SK-N-SH treated with all-trans-retinoic acid at 6 μM for 48 hours (cell line): ENCODE measurements around the gene BFSP2.

Experiments used
- ATAC-seq: fragments of 200-7000 bp; cut with Tn5 transposase; 3 replicates; pipeline ENCODE4 v1.9.1; 2020; ENCODE audit warnings: mild to moderate bottlenecking, moderate library complexity
- ARNTL ChIP-seq: fragments of 450-650 bp; formaldehyde crosslinking; IDR thresholded peaks from 2 replicates; pipeline ENCODE4 v1.5.0; 2020; ENCODE audit warnings: low read depth, mild to moderate bottlenecking, moderate library complexity, borderline replicate concordance
- BACH2 ChIP-seq: fragments of 250-450 bp; sonication (Bioruptor Pico); IDR thresholded peaks from 2 replicates; pipeline ENCODE4 v1.9.0; 2021; ENCODE audit warnings: mild to moderate bottlenecking, borderline replicate concordance
- CREB5 ChIP-seq: fragments of 250-450 bp; sonication (Bioruptor Pico); IDR thresholded peaks from 2 replicates; pipeline ENCODE4 v1.5.1; 2020; ENCODE audit warnings: low read depth, mild to moderate bottlenecking, moderate library complexity
- CSDC2 ChIP-seq: fragments of 250-450 bp; sonication (Bioruptor Pico); IDR thresholded peaks from 2 replicates; pipeline ENCODE4 v1.5.0; 2020; ENCODE audit warnings: mild to moderate bottlenecking, moderate library complexity
- CSRNP3 ChIP-seq: fragments of 250-450 bp; sonication (Bioruptor Pico); IDR thresholded peaks from 2 replicates; pipeline ENCODE4 v1.5.1; 2021; ENCODE audit warnings: mild to moderate bottlenecking, moderate library complexity
- ESRRG ChIP-seq: fragments of 250-450 bp; sonication (Bioruptor Pico); IDR thresholded peaks from 2 replicates; pipeline ENCODE4 v1.6.1; 2021; ENCODE audit warnings: mild to moderate bottlenecking
- GLIS3 ChIP-seq: fragments of 250-450 bp; sonication (Bioruptor Pico); IDR thresholded peaks from 2 replicates; pipeline ENCODE4 v1.5.0; 2020; ENCODE audit warnings: mild to moderate bottlenecking, moderate library complexity
- ISL1 ChIP-seq: fragments of 250-450 bp; sonication (Bioruptor Pico); IDR thresholded peaks from 2 replicates; pipeline ENCODE4 v2.1.2; 2022; ENCODE audit warnings: mild to moderate bottlenecking, moderate library complexity
- OSR1 ChIP-seq: fragments of 250-450 bp; sonication (Bioruptor Pico); IDR thresholded peaks from 2 replicates; pipeline ENCODE4 v1.8.0; 2022; ENCODE audit warnings: moderate library complexity, mild to moderate bottlenecking, inconsistent platforms
- PATZ1 ChIP-seq: fragments of 250-450 bp; sonication (Bioruptor Pico); IDR thresholded peaks from 2 replicates; pipeline ENCODE4 v1.8.0; 2020; ENCODE audit warnings: mild to moderate bottlenecking, moderate library complexity, borderline replicate concordance
- POU6F1 ChIP-seq: fragments of 250-450 bp; sonication (Bioruptor Pico); IDR thresholded peaks from 2 replicates; pipeline ENCODE4 v1.8.0; 2021; ENCODE audit warnings: low read depth, mild to moderate bottlenecking, moderate library complexity, borderline replicate concordance
- PPARA ChIP-seq: fragments of 250-450 bp; sonication (Bioruptor Pico); IDR thresholded peaks from 2 replicates; pipeline ENCODE4 v1.5.0; 2020; ENCODE audit warnings: mild to moderate bottlenecking, borderline replicate concordance
- RARB ChIP-seq: fragments of 250-450 bp; sonication (Bioruptor Pico); IDR thresholded peaks from 2 replicates; pipeline ENCODE4 v1.8.0; 2021; ENCODE audit warnings: mild to moderate bottlenecking, moderate library complexity
- SNAI2 ChIP-seq: fragments of 250-450 bp; sonication (Bioruptor Pico); IDR thresholded peaks from 2 replicates; pipeline ENCODE4 v1.5.0; 2020; ENCODE audit warnings: mild to moderate bottlenecking, moderate library complexity
- TCF4 ChIP-seq: fragments of 250-450 bp; sonication (Bioruptor Pico); IDR thresholded peaks from 2 replicates; pipeline ENCODE4 v1.8.0; 2021; ENCODE audit warnings: mild to moderate bottlenecking, moderate library complexity, borderline replicate concordance
- ZC3H10 ChIP-seq: fragments of 250-450 bp; sonication (Bioruptor Pico); IDR thresholded peaks from 2 replicates; pipeline ENCODE4 v1.5.1; 2021; ENCODE audit warnings: mild to moderate bottlenecking, moderate library complexity
- ZFP3 ChIP-seq: fragments of 250-450 bp; sonication (Bioruptor Pico); IDR thresholded peaks from 2 replicates; pipeline ENCODE4 v1.5.0; 2020; ENCODE audit warnings: mild to moderate bottlenecking, moderate library complexity
- ZFP30 ChIP-seq: fragments of 450-650 bp; formaldehyde crosslinking; IDR thresholded peaks from 2 replicates; pipeline ENCODE4 v1.5.0; 2022; ENCODE audit warnings: mild to moderate bottlenecking, moderate library complexity
- ZNF565 ChIP-seq: fragments of 450-650 bp; formaldehyde crosslinking; conservative IDR thresholded peaks from 2 replicates; pipeline ENCODE4 v1.5.0; 2020; ENCODE audit warnings: low read depth, mild to moderate bottlenecking, moderate library complexity
- ZNF70 ChIP-seq: fragments of 450-650 bp; formaldehyde crosslinking; IDR thresholded peaks from 2 replicates; pipeline ENCODE4 v1.5.0; 2020; ENCODE audit warnings: mild to moderate bottlenecking, moderate library complexity
- ZNF8 ChIP-seq: fragments of 450-650 bp; formaldehyde crosslinking; IDR thresholded peaks from 2 replicates; pipeline ENCODE4 v1.5.0; 2020; ENCODE audit warnings: mild to moderate bottlenecking, moderate library complexity

The BFSP2 gene

GRCh38 chr3:133419151-133419909, 19.5 kb downstream of the BFSP2 start:
- no peak for ATAC-seq
- TF ChIP-seq ZNF70 (CRISPR knock-in tag), result no peak
- TF ChIP-seq ARNTL, result no peak
- no peak for TF ChIP-seq CSRNP3 (CRISPR knock-in tag)
- no peak for TF ChIP-seq GLIS3 (CRISPR knock-in tag)
- no peak for TF ChIP-seq CREB5 (CRISPR knock-in tag)
- TF ChIP-seq ZNF8 (CRISPR knock-in tag), result no peak
- no peak for TF ChIP-seq TCF4
- TF ChIP-seq PPARA (CRISPR knock-in tag), result no peak
- TF ChIP-seq POU6F1 (CRISPR knock-in tag), result no peak
- TF ChIP-seq OSR1 (CRISPR knock-in tag), result no peak
- TF ChIP-seq CSDC2 (CRISPR knock-in tag), result no peak
- TF ChIP-seq SNAI2 (CRISPR knock-in tag), result no peak
- TF ChIP-seq ZFP3 (CRISPR knock-in tag), result no peak
- no peak for TF ChIP-seq ZC3H10 (CRISPR knock-in tag)
- TF ChIP-seq ISL1 (CRISPR knock-in tag), result no peak
- no peak for TF ChIP-seq PATZ1 (CRISPR knock-in tag)
- TF ChIP-seq ZNF565, result no peak
- TF ChIP-seq ZFP30 (CRISPR knock-in tag), result no peak
- TF ChIP-seq RARB (CRISPR knock-in tag), result no peak

- TF ChIP-seq ARNTL (no peak), ZNF565 (no peak)
- ATAC-seq, result no peak
Observed at GRCh38 chr3:133424937-133425869, 25.3 kb downstream of the BFSP2 start.

- TF ChIP-seq ZC3H10 (CRISPR knock-in tag) (no peak), CSDC2 (CRISPR knock-in tag) (no peak), ESRRG (CRISPR knock-in tag) (no peak), BACH2 (CRISPR knock-in tag) (no peak), ZFP3 (CRISPR knock-in tag) (no peak), TCF4 (no peak), ZNF565 (no peak), ISL1 (CRISPR knock-in tag) (no peak), ZNF8 (CRISPR knock-in tag) (no peak), PATZ1 (CRISPR knock-in tag) (no peak), RARB (CRISPR knock-in tag) (no peak), ARNTL (no peak), POU6F1 (CRISPR knock-in tag) (no peak), GLIS3 (CRISPR knock-in tag) (no peak), ZNF70 (CRISPR knock-in tag) (no peak)
- TF ChIP-seq, all 23 proteins: peak for 0
- ATAC-seq, result no peak
Observed at GRCh38 chr3:133425898-133426297, 26.0 kb downstream of the BFSP2 start.
